ENCODE data around the gene TPO.

The TPO gene

DNA sequence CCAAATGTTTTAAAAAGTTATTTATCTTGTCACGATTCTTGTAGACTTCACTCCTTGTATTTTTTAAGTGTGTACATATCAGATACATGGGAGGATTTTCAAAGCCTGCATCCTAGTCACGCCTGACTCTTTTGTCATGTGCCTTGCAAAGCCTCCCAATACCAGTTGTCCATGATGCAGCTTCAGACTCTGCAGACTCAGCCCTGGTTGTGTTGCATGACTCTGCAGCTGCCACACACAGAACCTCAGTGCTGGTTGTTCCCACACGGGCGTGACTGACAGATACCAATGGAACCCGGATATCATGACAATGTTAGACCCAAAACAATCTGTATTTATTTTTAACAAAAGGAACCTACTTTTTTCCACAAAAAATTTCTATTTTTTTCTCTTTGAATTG lies 38.2 kb downstream of the TPO start:
- no peak for DNase-seq

- DNase-seq: no peak
Observed at GRCh38 chr2:1453561-1453960, 40.3 kb downstream of the TPO start.

DNA sequence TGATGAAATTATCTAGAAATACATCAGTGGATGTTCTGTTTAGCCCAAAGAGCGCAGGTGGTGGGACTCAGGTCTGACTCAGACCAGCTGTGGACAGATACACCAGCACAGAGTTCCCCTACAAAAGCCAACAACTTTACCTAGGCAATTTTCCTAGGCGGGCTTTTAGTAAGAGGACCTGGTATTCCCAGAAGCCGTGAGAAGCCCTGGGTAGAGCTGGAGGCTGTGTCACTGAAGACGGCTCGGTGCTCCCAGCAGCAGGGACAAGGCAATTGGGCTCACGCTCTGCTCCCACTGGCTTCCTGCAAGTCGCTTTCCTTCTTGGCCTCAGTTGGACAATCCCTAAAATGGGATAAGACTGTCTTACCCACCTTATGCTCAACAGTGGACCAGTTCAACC lies 41.1 kb downstream of the TPO start:
- no peak for DNase-seq

DNA sequence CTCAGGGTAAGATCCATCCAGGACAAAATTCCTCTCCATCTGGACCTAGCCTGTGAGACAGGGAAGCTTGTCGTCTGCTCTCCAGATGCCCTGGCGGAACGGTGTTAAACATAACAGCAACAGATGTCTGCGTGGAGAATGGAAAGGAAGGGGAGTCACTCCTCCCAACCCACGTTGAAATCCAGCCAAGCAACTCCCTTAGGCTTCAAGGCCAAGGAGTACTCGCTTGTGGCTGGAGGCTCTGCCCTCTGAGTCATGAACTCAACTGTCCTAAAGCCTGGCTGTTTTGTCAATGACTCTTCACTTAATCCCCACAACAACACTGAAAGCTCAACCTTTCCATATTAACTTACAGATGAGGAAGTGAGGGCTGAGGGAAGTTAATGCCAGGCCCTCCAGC lies 42.2 kb downstream of the TPO start:
- no peak for DNase-seq

- DNase-seq: no peak
Observed at GRCh38 chr2:1458432-1458831, 45.2 kb downstream of the TPO start.

GRCh38 chr2:1459727-1460126 lies 46.5 kb downstream of the TPO start:
- no peak for DNase-seq

GRCh38 chr2:1460851-1461418 lies 47.7 kb downstream of the TPO start:
- DNase-seq: no peak

- DNase-seq: no peak
Observed at GRCh38 chr2:1461507-1462390, 48.5 kb downstream of the TPO start.

GRCh38 chr2:1462994-1463393 lies 49.7 kb downstream of the TPO start:
- no peak for DNase-seq

GRCh38 chr2:1472350-1472749 lies 59.1 kb downstream of the TPO start:
- no peak for DNase-seq

- DNase-seq: no peak
Observed at GRCh38 chr2:1476617-1477195, 63.4 kb downstream of the TPO start.

GRCh38 chr2:1477196-1478040 lies 64.2 kb downstream of the TPO start:
- no peak for DNase-seq

DNA sequence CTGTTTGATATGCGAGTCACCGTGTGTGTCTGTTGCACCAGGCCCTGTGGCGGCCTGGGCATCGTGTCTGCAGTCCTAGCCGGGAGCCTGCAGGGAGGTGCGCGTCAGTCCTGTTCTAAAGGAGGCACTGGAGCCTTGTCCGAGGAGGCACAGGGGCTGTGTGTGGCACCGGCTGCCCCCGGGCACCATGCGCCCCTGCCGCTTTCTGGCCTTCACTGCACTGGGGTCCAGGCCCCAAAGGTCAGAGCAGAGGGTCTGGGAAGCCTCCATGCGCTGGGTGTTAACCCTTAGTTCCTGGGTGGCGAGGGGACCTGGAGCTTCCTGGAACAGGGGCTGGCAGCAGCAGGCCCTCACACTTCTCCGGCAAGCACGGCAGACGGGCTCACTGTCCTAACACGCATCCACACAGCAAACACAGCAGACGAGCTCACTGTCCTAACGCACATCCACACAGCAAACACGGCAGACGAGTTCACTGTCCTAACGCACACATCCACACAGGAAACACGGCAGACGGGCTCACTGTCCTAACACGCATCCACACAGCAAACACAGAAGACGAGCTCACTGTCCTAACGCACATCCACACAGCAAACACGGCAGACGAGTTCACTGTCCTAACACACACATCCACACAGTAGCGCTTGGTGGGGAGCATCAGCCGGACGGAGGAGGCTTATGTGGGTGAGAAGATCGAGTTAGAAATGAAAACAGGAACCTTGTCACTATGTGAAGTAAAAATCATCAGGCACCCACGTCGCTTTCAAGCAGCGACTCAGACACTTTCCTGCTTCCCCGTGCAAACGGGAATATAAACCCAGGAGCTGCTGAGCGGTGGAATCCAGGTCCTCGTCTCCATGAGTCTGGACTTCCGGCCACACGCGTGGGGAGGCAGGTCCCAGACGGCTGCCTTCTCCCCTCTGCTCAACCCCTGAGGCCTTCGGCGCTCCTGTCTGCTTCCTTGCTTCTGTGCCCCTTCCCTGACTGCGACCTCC lies 65.3 kb downstream of the TPO start:
- no peak for DNase-seq

- no peak for DNase-seq
Observed at GRCh38 chr2:1479346-1479745, 66.1 kb downstream of the TPO start.

- DNase-seq: no peak
Observed at GRCh38 chr2:1480671-1481076, 67.4 kb downstream of the TPO start.

- DNase-seq: no peak
Observed at GRCh38 chr2:1481406-1482252, 68.4 kb downstream of the TPO start.

- no peak for DNase-seq
Observed at GRCh38 chr2:1482253-1482675, 69.0 kb downstream of the TPO start.

DNA sequence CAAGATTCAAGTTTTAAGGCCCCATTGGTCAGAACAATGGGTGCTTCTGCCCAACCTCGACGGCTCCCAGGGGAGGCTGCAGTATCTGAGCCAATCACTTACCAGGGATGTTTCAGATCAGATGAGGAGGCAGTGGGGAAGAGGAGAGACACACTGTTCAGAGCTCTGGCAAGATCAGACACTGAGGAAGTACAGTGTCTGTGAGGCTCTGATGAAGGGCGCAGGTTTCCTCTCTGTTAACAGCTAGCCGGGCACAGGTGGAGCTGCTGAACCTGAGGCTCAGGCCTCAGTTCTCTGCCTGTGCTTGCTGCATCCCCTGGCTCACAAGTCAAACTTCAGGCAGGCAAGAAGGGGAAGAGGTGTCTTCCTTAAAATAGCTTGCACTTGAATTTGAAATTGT lies 69.7 kb downstream of the TPO start:
- no peak for DNase-seq

GRCh38 chr2:1483551-1483950 lies 70.3 kb downstream of the TPO start:
- no peak for DNase-seq

DNA sequence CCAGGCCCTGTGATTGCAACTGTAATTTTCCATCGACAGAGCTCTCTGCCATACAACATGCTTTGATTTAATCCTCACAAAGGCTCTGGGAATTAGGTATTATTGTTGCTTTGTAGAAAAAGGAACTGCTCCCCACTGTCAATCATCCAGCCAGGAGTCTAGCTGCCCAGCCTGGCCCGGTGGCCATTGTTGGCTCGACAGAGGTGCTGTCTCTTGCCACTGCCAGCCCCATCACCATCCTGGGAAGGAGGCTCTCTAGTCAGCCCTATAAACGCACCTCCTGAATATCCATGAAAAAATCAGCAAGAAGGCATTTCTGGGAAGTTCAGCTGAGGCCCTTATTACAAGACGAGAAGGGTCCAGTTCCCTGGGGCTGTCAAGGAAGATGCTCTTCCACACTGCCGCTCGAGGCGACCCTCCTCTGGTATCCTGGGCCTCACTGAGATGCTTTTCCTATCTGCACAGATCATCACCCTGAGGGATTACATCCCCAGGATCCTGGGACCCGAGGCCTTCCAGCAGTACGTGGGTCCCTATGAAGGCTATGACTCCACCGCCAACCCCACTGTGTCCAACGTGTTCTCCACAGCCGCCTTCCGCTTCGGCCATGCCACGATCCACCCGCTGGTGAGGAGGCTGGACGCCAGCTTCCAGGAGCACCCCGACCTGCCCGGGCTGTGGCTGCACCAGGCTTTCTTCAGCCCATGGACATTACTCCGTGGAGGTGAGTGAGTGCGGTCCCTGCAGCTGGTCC lies 71.0 kb downstream of the TPO start:
- no peak for DNase-seq

All from stimulated activated CD4-positive, alpha-beta T cell treated with anti-CD3 and anti-CD28 coated beads, Interleukin-15, amount 100 ng/mL, for 24 hours (primary cell).